Immature natural killer cell (primary cell): ENCODE measurements around the gene SPATA20. TPM values are rescaled to one million over a fixed set of nuclear protein-coding genes. Genes with fewer than 3 reads are reported as not detected.

ENCODE experiments used
- DNase-seq, 3 donors: peaks; one replicate each; pipeline ENCODE4 v3.0.0; 2022; ENCODE audit warnings: mixed read lengths in 1 of 3
- H3K27ac Mint-ChIP-seq, 6 donors: one replicate each; pipeline ENCODE4 v1.8.0; 2020; ENCODE audit warnings: mixed read lengths in 6 of 6, mild to moderate bottlenecking in 5 of 6, inconsistent platforms in 4 of 6, moderate library complexity in 3 of 6
- H3K27me3 Mint-ChIP-seq, 3 donors: one replicate each; pipeline ENCODE4 v1.8.0; 2020 to 2021; ENCODE audit warnings: low read depth in 3 of 3, mild to moderate bottlenecking in 3 of 3, mixed read lengths in 3 of 3, moderate library complexity in 3 of 3, inconsistent platforms in 1 of 3
- H3K36me3 Mint-ChIP-seq, 3 donors: one replicate each; pipeline ENCODE4 v1.8.0; 2020; ENCODE audit warnings: mixed read lengths in 3 of 3, inconsistent platforms in 2 of 3, mild to moderate bottlenecking in 2 of 3
- H3K4me1 Mint-ChIP-seq, 2 donors: one replicate each; pipeline ENCODE4 v1.8.0; 2020; ENCODE audit warnings: inconsistent platforms in 2 of 2, mild to moderate bottlenecking in 2 of 2, mixed read lengths in 2 of 2, moderate library complexity in 1 of 2
- H3K4me3 Mint-ChIP-seq, 5 donors: one replicate each; pipeline ENCODE4 v1.8.0; 2020; ENCODE audit warnings: mild to moderate bottlenecking in 5 of 5, mixed read lengths in 5 of 5, inconsistent platforms in 3 of 5, moderate library complexity in 3 of 5
- H3K9me3 Mint-ChIP-seq, 6 donors: one replicate each; pipeline ENCODE4 v1.8.0; 2020; ENCODE audit warnings: mild to moderate bottlenecking in 6 of 6, mixed read lengths in 6 of 6, inconsistent platforms in 4 of 6, moderate library complexity in 3 of 6
- polyA plus RNA-seq, 3 donors: library from polyadenylated mRNA; unstranded; fragments of 300-500 nt; fragmentation: Illumina TruSeq; gene quantifications; one replicate each; pipeline ENCODE4 v1.2.3, GENCODE V29; 2021

SPATA20 gene
- polyA plus RNA-seq, 3 donors from 2014 or later = 9.8 to 23.0 (median 9.9) TPM

- no peak overlapping the region for H3K27ac Mint-ChIP-seq
- no peaks in the 10 kb centered on the region for H3K4me1 Mint-ChIP-seq
- H3K27me3 Mint-ChIP-seq = peaks cover 0 to 13% (median 5%) of the 10 kb centered on the region in 3 donors
- DNase-seq = no peak
- H3K9me3 Mint-ChIP-seq = no peaks in the 10 kb centered on the region
- no peak overlapping the region for H3K4me3 Mint-ChIP-seq
- H3K36me3 Mint-ChIP-seq = peaks cover 0 to 4% (median 0%) of the 10 kb centered on the region in 3 donors
Measured at GRCh38 chr17:50575581-50576210, 28.7 kb downstream of the SPATA20 start.

GRCh38 chr17:50576864-50577263, 29.9 kb downstream of the SPATA20 start:
- Mint-ChIP-seq H3K36me3 (no peaks in the 10 kb centered on the region), H3K27me3 (peaks cover 0 to 8% (median 1%) of the 10 kb centered on the region in 3 donors), H3K9me3 (no peaks in the 10 kb centered on the region), H3K4me3 (no peak overlapping the region), H3K27ac (no peak overlapping the region), H3K4me1 (no peaks in the 10 kb centered on the region)
- DNase-seq = no peak

GRCh38 chr17:50577451-50577954, 30.5 kb downstream of the SPATA20 start:
- H3K9me3 Mint-ChIP-seq = no peaks in the 10 kb centered on the region
- no peak overlapping the region for H3K4me3 Mint-ChIP-seq
- peaks cover 0 to 10% (median 1%) of the 10 kb centered on the region in 3 donors for H3K27me3 Mint-ChIP-seq

GRCh38 chr17:50578173-50578572, 31.2 kb downstream of the SPATA20 start:
- no peak overlapping the region for H3K27ac Mint-ChIP-seq
- peaks cover under 1 to 10% (median 1%) of the 10 kb centered on the region in 3 donors for H3K27me3 Mint-ChIP-seq

More at GRCh38 chr17:50577451-50577954, 30.5 kb downstream of the SPATA20 start:
- Mint-ChIP-seq H3K36me3 (no peaks in the 10 kb centered on the region), H3K27ac (no peak overlapping the region), H3K4me1 (no peaks in the 10 kb centered on the region)
- no peak for DNase-seq

GRCh38 chr17:50579399-50579798, 32.4 kb downstream of the SPATA20 start:
- peaks cover 1 to 12% (median 3%) of the 10 kb centered on the region in 3 donors for H3K27me3 Mint-ChIP-seq
- no peak overlapping the region for H3K27ac Mint-ChIP-seq
- DNase-seq = no peak
- no peak overlapping the region for H3K4me3 Mint-ChIP-seq
- H3K9me3 Mint-ChIP-seq = no peaks in the 10 kb centered on the region
- H3K36me3 Mint-ChIP-seq = no peaks in the 10 kb centered on the region
- no peaks in the 10 kb centered on the region for H3K4me1 Mint-ChIP-seq

More at GRCh38 chr17:50578173-50578572, 31.2 kb downstream of the SPATA20 start:
- DNase-seq = no peak
- H3K36me3 Mint-ChIP-seq = no peaks in the 10 kb centered on the region
- no peaks in the 10 kb centered on the region for H3K4me1 Mint-ChIP-seq
- no peak overlapping the region for H3K4me3 Mint-ChIP-seq
- H3K9me3 Mint-ChIP-seq = no peaks in the 10 kb centered on the region

- H3K27me3 Mint-ChIP-seq = peaks cover 1 to 15% (median 3%) of the 10 kb centered on the region in 3 donors
- no peak overlapping the region for H3K4me3 Mint-ChIP-seq
- no peaks in the 10 kb centered on the region for H3K36me3 Mint-ChIP-seq
- H3K27ac Mint-ChIP-seq = no peak overlapping the region
- H3K4me1 Mint-ChIP-seq = no peaks in the 10 kb centered on the region
- no peaks in the 10 kb centered on the region for H3K9me3 Mint-ChIP-seq
- DNase-seq = no peak
Measured at GRCh38 chr17:50580646-50581045, 33.7 kb downstream of the SPATA20 start.

- no peaks in the 10 kb centered on the region for H3K36me3 Mint-ChIP-seq
- no peak overlapping the region for H3K4me3 Mint-ChIP-seq
- H3K4me1 Mint-ChIP-seq = no peaks in the 10 kb centered on the region
- peaks cover 1 to 16% (median 3%) of the 10 kb centered on the region in 3 donors for H3K27me3 Mint-ChIP-seq
- no peak overlapping the region for H3K27ac Mint-ChIP-seq
- no peaks in the 10 kb centered on the region for H3K9me3 Mint-ChIP-seq
- DNase-seq = no peak
Measured at GRCh38 chr17:50581316-50581715, 34.3 kb downstream of the SPATA20 start.

- Mint-ChIP-seq H3K9me3 (no peaks in the 10 kb centered on the region), H3K27ac (no peak overlapping the region), H3K27me3 (peaks cover 1 to 14% (median 3%) of the 10 kb centered on the region in 3 donors), H3K4me3 (no peak overlapping the region), H3K36me3 (no peaks in the 10 kb centered on the region), H3K4me1 (no peaks in the 10 kb centered on the region)
- DNase-seq = no peak
Measured at GRCh38 chr17:50582741-50583140, 35.8 kb downstream of the SPATA20 start.

GRCh38 chr17:50583641-50584040, 36.7 kb downstream of the SPATA20 start:
- Mint-ChIP-seq H3K27ac (no peak overlapping the region), H3K9me3 (no peaks in the 10 kb centered on the region), H3K4me1 (no peaks in the 10 kb centered on the region), H3K4me3 (no peak overlapping the region), H3K27me3 (peaks cover 1 to 13% (median 3%) of the 10 kb centered on the region in 3 donors), H3K36me3 (no peaks in the 10 kb centered on the region)
- DNase-seq = no peak

GRCh38 chr17:50584116-50584515, 37.1 kb downstream of the SPATA20 start:
- DNase-seq = no peak
- Mint-ChIP-seq H3K27me3 (peaks cover 1 to 11% (median 3%) of the 10 kb centered on the region in 3 donors), H3K4me3 (no peak overlapping the region), H3K36me3 (no peaks in the 10 kb centered on the region), H3K27ac (no peak overlapping the region), H3K4me1 (no peaks in the 10 kb centered on the region), H3K9me3 (no peaks in the 10 kb centered on the region)

GRCh38 chr17:50584749-50585148, 37.8 kb downstream of the SPATA20 start:
- DNase-seq = no peak
- no peak overlapping the region for H3K27ac Mint-ChIP-seq
- H3K27me3 Mint-ChIP-seq = peaks cover 3 to 11% (median 4%) of the 10 kb centered on the region in 3 donors
- H3K4me3 Mint-ChIP-seq = no peak overlapping the region
- H3K36me3 Mint-ChIP-seq = no peaks in the 10 kb centered on the region
- no peaks in the 10 kb centered on the region for H3K9me3 Mint-ChIP-seq
- H3K4me1 Mint-ChIP-seq = no peaks in the 10 kb centered on the region

GRCh38 chr17:50585346-50585745, 38.4 kb downstream of the SPATA20 start:
- DNase-seq = no peak
- Mint-ChIP-seq H3K27ac (no peak overlapping the region), H3K4me1 (no peaks in the 10 kb centered on the region), H3K9me3 (no peaks in the 10 kb centered on the region), H3K27me3 (peaks cover 3 to 11% (median 3%) of the 10 kb centered on the region in 3 donors), H3K36me3 (no peaks in the 10 kb centered on the region), H3K4me3 (no peak overlapping the region)

- H3K9me3 Mint-ChIP-seq = no peaks in the 10 kb centered on the region
- no peaks in the 10 kb centered on the region for H3K36me3 Mint-ChIP-seq
- peaks cover 3 to 11% (median 3%) of the 10 kb centered on the region in 3 donors for H3K27me3 Mint-ChIP-seq
- H3K27ac Mint-ChIP-seq = no peak overlapping the region
- DNase-seq = no peak
- no peaks in the 10 kb centered on the region for H3K4me1 Mint-ChIP-seq
- H3K4me3 Mint-ChIP-seq = no peak overlapping the region
Measured at GRCh38 chr17:50585891-50586290, 38.9 kb downstream of the SPATA20 start.

GRCh38 chr17:50586421-50587247, 39.7 kb downstream of the SPATA20 start:
- no peak for DNase-seq
- Mint-ChIP-seq H3K4me3 (no peak overlapping the region), H3K9me3 (no peaks in the 10 kb centered on the region), H3K4me1 (no peaks in the 10 kb centered on the region), H3K36me3 (no peaks in the 10 kb centered on the region), H3K27ac (no peak overlapping the region), H3K27me3 (peaks cover 3 to 11% (median 3%) of the 10 kb centered on the region in 3 donors)
